GM19351 (cell line): ENCODE data around the gene TRIM77.
"Not testable (repeated sequence)": the region's sequence is repeated elsewhere in the genome, so short reads cannot be mapped to it uniquely, and the experiment has no call there.

Experiments
- ATAC-seq: cut with Tn5 transposase; IDR thresholded peaks from one replicate; pipeline ENCODE4 v1.9.1; 2021; ENCODE audit warnings: mild to moderate bottlenecking, moderate library complexity; ENCODE audit not compliant: unreplicated experiment

The TRIM77 gene

GRCh38 chr11:89709999-89710398 lies at the start of gene TRIM77:
TSS of gene TRIM77 (plus strand) at chr11:89710299. CDS start at chr11:89710299, 0 bp downstream.
- ATAC-seq = not testable (repeated sequence)

GRCh38 chr11:89667001-89667400 lies 43.1 kb upstream of the TRIM77 start:
- ATAC-seq = no peak

GRCh38 chr11:89668158-89668557 lies 41.9 kb upstream of the TRIM77 start:
- ATAC-seq = not testable (repeated sequence)

GRCh38 chr11:89669586-89669985 lies 40.5 kb upstream of the TRIM77 start:
- ATAC-seq = not testable (repeated sequence)

GRCh38 chr11:89669993-89670669 lies 40.0 kb upstream of the TRIM77 start:
- not testable (repeated sequence) for ATAC-seq

- ATAC-seq = not testable (repeated sequence)
Observed at GRCh38 chr11:89672547-89672946, 37.6 kb upstream of the TRIM77 start.

GRCh38 chr11:89673380-89673779 lies 36.7 kb upstream of the TRIM77 start:
- ATAC-seq = not testable (repeated sequence)

- ATAC-seq = not testable (repeated sequence)
Observed at GRCh38 chr11:89675383-89675782, 34.7 kb upstream of the TRIM77 start.

GRCh38 chr11:89675948-89676347 lies 34.2 kb upstream of the TRIM77 start:
- ATAC-seq = not testable (repeated sequence)

GRCh38 chr11:89707080-89707479 lies 3.0 kb upstream of the TRIM77 start:
- ATAC-seq = not testable (repeated sequence)

GRCh38 chr11:89724866-89725498 lies 14.9 kb downstream of the TRIM77 start:
- not testable (repeated sequence) for ATAC-seq

- not testable (repeated sequence) for ATAC-seq
Observed at GRCh38 chr11:89730215-89730614, 20.1 kb downstream of the TRIM77 start.

GRCh38 chr11:89736566-89736965 lies 26.5 kb downstream of the TRIM77 start:
- no peak for ATAC-seq

GRCh38 chr11:89737116-89737515 lies 27.0 kb downstream of the TRIM77 start:
- no peak for ATAC-seq

GRCh38 chr11:89741406-89741805 lies 31.3 kb downstream of the TRIM77 start:
- ATAC-seq = not testable (repeated sequence)

- not testable (repeated sequence) for ATAC-seq
Observed at GRCh38 chr11:89744158-89744557, 34.1 kb downstream of the TRIM77 start.

- ATAC-seq = not testable (repeated sequence)
Observed at GRCh38 chr11:89750822-89751221, 40.7 kb downstream of the TRIM77 start.
